Testis (tissue), 3 donors: ENCODE results near the gene MACROD2. TPM values are rescaled to one million over a fixed set of nuclear protein-coding genes. Genes with fewer than 3 reads are reported as not detected.

Source experiments
- DNase-seq: peaks from one replicate; pipeline ENCODE4 v3.0.0-alpha.2; 2019
- H3K27ac ChIP-seq, 2 donors: fragments of 200-600 bp; sonication (generic); one replicate each; pipeline ENCODE4 v1.5.1; 2019
- H3K27me3 ChIP-seq: fragments of 200-600 bp; sonication (generic); one replicate; pipeline ENCODE4 v1.5.1; 2019
- H3K36me3 ChIP-seq: fragments of 200-600 bp; sonication (generic); one replicate; pipeline ENCODE4 v1.5.1; 2017; ENCODE audit warnings: low read depth; ENCODE audit errors: missing control alignments
- H3K4me1 ChIP-seq: fragments of 200-600 bp; sonication (generic); one replicate; pipeline ENCODE4 v1.5.1; 2019
- H3K4me3 ChIP-seq, 2 donors: fragments of 200-600 bp; sonication (generic); one replicate each; pipeline ENCODE4 v1.5.1; 2017 to 2019
- H3K9me3 ChIP-seq: fragments of 200-600 bp; sonication (generic); one replicate; pipeline ENCODE4 v1.5.1; 2017
- CTCF ChIP-seq, 3 experiments: fragments of 450-650 bp in 2 of 3; fragments of 200-600 bp in 1 of 3; sonication (generic) in 1 of 3; IDR thresholded peaks; one replicate each; pipeline ENCODE4 v1.5.1; 2016 to 2019; ENCODE audit warnings: antibody characterized with exemption in 3 of 3, mild to moderate bottlenecking in 2 of 3, moderate library complexity in 1 of 3
- POLR2A ChIP-seq: fragments of 450-650 bp; IDR thresholded peaks from one replicate; pipeline ENCODE4 v1.6.1; 2017; ENCODE audit warnings: antibody characterized with exemption, mild to moderate bottlenecking, moderate library complexity
- WGBS, 2 donors: methylation state at CpG; one replicate each; pipeline ENCODE4 v1.1.5; 2018; 5-methylcytosine and 5-hydroxymethylcytosine counted together
- intact Hi-C: fragments of 100-400 bp; cut with DNase I; formaldehyde crosslinking; loops from one replicate; pipeline ENCODE4 v1.15.1; 2023; ENCODE audit warnings: low total_unique reads
- polyA plus RNA-seq: library from polyadenylated mRNA; stranded (reverse); fragments of 350-450 nt; fragmentation: Illumina TruSeq; extraction: RNeasy Lipid Tissue Mini Kit (QIAGEN cat#74804); gene quantifications from one replicate; pipeline ENCODE4 v1.2.3, GENCODE V29; 2014; ENCODE audit warnings: low read depth, low replicate concordance; ENCODE audit not compliant: insufficient read depth
- total RNA-seq, 2 donors: library from RNA; depleted of rRNA; stranded (reverse); fragments of >200 nt; gene quantifications; one replicate each; pipeline ENCODE4 v1.2.3, GENCODE V29; 2016

MACROD2 gene
- total and polyA plus RNA-seq, 3 donors from 2014 or later, result 12.6 to 20.6 (median 16.8) TPM

- Histone ChIP-seq H3K4me1 (no peaks in the 10 kb centered on the region), H3K27me3 (no peaks in the 10 kb centered on the region), H3K4me3 (no peak overlapping the region), H3K27ac (no peak overlapping the region), H3K36me3 (no peaks in the 10 kb centered on the region), H3K9me3 (no peaks in the 10 kb centered on the region)
- TF ChIP-seq POLR2A (no peak), CTCF (IDR thresholded peaks at IDR 0.05) (no peak)
- 88 to 91% methylated on average over 2 of the region's 2 CpGs for WGBS, 2 donors
- DNase-seq, result no peak
- intact Hi-C loops, result no loop called here
Measured at GRCh38 chr20:14589383-14589782, 594.1 kb downstream of the MACROD2 start.

GRCh38 chr20:14595051-14595450 is 599.7 kb downstream of the MACROD2 start:
- H3K27ac ChIP-seq, result no peak overlapping the region
- H3K4me1 ChIP-seq, result no peaks in the 10 kb centered on the region
- no peak for DNase-seq
- intact Hi-C loops, result no loop called here
- TF ChIP-seq POLR2A, result no peak
- no peak for TF ChIP-seq CTCF (IDR thresholded peaks at IDR 0.05)
- H3K9me3 ChIP-seq, result no peaks in the 10 kb centered on the region
- H3K27me3 ChIP-seq, result no peaks in the 10 kb centered on the region
- no peaks in the 10 kb centered on the region for H3K36me3 ChIP-seq
- 37 to 84% methylated on average over 8 of the region's 8 CpGs for WGBS, 2 donors
- H3K4me3 ChIP-seq, result no peak overlapping the region

- no peak overlapping the region for H3K27ac ChIP-seq
- intact Hi-C loops, result no loop called here
- H3K9me3 ChIP-seq, result no peaks in the 10 kb centered on the region
- H3K4me1 ChIP-seq, result no peaks in the 10 kb centered on the region
- TF ChIP-seq POLR2A (no peak), CTCF (IDR thresholded peaks at IDR 0.05) (no peak)
- H3K36me3 ChIP-seq, result no peaks in the 10 kb centered on the region
- H3K4me3 ChIP-seq, result no peak overlapping the region
- DNase-seq, result no peak
- H3K27me3 ChIP-seq, result no peaks in the 10 kb centered on the region
Measured at GRCh38 chr20:14597206-14597715, 601.9 kb downstream of the MACROD2 start.

GRCh38 chr20:14599613-14600012 is 604.3 kb downstream of the MACROD2 start:
- Histone ChIP-seq H3K27ac (no peak overlapping the region), H3K27me3 (no peaks in the 10 kb centered on the region), H3K4me1 (no peaks in the 10 kb centered on the region), H3K9me3 (no peaks in the 10 kb centered on the region), H3K36me3 (no peaks in the 10 kb centered on the region), H3K4me3 (no peak overlapping the region)
- 74 to 77% methylated on average over 3 of the region's 3 CpGs for WGBS, 2 donors
- DNase-seq, result no peak
- TF ChIP-seq POLR2A (no peak), CTCF (IDR thresholded peaks at IDR 0.05) (no peak)
- intact Hi-C loops, result no loop called here

DNA sequence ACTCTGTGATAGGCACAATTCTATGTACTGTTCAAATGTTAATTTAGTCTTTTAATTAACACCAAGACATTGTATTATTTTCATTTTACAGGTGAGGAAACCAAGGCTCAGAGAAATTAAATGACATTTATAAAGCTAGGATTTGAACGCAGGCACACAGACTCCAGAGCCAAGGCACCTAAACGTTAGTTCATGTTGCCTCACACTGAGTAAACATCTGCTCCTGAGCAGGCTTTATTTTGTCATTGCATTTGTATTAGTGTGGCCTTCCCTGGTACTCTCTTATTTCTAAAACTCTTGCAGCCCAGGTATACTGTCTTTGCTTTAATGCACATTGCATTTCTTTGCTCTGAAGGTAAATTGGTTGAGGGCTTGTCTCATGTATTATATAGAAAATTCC is 605.2 kb downstream of the MACROD2 start:
- no peak for TF ChIP-seq CTCF (IDR thresholded peaks at IDR 0.05)
- TF ChIP-seq POLR2A, result no peak
- no peak overlapping the region for H3K27ac ChIP-seq
- H3K27me3 ChIP-seq, result no peaks in the 10 kb centered on the region
- intact Hi-C loops, result no loop called here
- 87 to 99% methylated on average over 2 of the region's 2 CpGs for WGBS, 2 donors
- H3K9me3 ChIP-seq, result no peaks in the 10 kb centered on the region
- no peaks in the 10 kb centered on the region for H3K4me1 ChIP-seq
- DNase-seq, result no peak
- no peaks in the 10 kb centered on the region for H3K36me3 ChIP-seq
- no peak overlapping the region for H3K4me3 ChIP-seq
